ENCODE measurements around the gene EARS2.
"Not testable (repeated sequence)": the region's sequence is repeated elsewhere in the genome, so short reads cannot be mapped to it uniquely, and the experiment has no call there.

EARS2 gene

DNA sequence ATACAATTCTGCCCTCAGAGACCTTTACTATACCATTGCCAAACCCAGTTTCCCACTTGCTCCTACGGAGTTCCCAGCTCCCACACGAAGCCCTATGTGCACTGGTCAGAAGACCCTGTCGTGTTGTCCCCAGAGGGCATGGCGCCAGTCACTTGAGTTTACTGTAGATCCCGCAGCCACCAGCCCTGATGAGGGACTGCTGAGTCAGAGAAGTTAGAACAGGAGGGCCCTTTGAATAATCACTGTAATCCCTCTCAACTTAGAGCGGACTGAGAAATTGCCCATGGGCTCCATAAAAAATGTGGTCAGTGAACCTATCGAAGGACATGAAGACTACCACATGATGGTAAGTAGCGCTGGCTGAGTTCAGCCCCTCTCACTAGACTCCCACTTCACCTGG, 9.6 kb upstream of the EARS2 start:
- DNase-seq, result no peak

DNA sequence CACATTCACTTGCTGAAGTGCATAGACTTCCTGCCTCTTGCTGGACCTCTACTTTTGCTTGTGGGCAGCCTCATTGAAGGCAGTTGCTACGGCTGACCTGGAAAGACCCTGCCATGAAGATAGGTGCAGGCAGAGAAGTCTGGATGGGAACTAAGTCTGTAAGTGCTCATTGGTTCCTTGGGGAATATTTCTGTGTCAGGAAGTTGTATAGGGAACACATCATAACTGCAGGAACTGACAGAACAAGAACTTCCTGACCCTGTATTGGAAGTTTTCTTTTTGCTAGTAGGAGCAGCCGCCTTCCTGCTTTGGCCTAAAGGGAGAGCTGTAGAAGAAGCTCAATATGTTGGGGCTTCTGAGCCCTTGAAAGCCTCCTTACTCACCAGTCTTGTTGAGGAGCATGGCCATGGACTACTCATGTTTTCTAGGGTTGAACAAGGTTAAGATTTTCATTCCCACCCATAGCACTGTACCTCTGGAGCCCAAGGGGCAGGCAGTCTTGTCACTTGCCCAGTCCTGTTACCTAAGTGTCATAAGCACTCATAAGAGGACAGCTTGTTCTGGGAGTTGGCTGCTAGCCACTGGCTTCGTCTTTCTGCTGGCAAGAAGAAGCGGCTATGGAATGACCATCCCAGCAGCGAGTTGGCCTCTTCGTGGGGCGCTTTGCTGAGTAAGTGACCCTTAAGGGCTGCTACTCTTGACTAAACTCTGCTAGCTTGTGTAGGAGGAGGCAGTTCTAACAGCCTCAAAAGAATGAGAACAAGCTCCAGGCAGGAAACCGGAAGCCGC, 7.6 kb upstream of the EARS2 start:
- no peak for DNase-seq

DNA sequence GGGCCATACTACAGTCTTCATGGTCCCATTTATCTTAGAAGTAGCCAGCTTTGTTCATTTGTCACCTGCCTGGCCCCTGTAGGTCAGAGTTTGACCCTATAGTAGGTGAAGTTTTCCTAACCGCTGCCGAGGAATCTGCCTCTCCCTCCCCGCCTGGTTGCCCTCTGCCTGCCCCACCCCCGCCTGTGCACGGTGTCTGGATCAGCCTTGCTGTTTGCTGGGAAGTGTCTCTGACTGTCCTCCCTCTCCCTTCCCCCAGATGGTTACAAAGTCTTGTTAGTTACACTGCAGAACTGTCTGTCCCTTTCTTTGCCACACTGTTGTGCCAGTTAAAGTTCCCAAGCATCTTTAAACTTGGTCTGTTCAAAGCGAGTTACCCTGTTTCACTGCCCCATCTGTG, 6.0 kb upstream of the EARS2 start:
- no peak for DNase-seq

DNA sequence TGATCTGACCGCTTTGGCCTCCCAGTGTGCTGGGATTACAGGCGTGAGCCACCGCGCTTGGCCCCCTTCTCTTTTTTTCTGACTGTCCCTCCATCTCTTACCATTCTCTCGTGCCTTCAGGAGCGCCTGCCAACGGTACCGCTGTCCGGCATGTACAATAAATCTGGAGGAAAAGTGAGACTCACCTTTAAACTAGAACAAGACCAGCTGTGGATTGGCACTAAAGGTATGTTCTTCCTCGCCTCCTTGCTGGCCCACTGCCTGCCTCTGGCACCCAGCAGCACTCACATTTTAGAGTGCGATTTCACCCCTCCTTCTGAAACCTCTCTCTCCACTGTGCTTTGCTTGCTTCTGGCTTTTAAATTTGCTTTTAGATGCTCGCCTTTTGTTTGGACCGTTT, 5.4 kb upstream of the EARS2 start:
- no peak for DNase-seq

DNA sequence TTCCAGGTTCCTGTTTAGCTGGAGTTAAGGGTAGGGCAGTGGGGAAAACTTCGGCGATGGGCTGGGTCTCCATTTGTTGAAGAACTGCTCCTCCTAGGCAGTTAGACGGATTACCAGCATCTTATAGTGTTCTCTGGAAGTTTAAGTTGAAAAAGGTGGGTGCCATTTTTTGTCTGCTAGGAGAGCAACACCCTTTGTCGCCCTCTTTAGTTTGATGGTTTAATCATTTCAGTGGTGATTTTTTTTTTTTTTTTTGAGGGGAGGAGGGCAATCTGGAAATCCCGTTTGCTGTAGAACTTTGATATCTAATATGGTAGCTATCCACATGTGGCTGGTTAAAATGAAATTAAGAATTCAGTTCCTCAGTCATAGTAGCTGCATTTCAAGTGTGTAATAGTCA, 4.4 kb upstream of the EARS2 start:
- no peak for DNase-seq

DNA sequence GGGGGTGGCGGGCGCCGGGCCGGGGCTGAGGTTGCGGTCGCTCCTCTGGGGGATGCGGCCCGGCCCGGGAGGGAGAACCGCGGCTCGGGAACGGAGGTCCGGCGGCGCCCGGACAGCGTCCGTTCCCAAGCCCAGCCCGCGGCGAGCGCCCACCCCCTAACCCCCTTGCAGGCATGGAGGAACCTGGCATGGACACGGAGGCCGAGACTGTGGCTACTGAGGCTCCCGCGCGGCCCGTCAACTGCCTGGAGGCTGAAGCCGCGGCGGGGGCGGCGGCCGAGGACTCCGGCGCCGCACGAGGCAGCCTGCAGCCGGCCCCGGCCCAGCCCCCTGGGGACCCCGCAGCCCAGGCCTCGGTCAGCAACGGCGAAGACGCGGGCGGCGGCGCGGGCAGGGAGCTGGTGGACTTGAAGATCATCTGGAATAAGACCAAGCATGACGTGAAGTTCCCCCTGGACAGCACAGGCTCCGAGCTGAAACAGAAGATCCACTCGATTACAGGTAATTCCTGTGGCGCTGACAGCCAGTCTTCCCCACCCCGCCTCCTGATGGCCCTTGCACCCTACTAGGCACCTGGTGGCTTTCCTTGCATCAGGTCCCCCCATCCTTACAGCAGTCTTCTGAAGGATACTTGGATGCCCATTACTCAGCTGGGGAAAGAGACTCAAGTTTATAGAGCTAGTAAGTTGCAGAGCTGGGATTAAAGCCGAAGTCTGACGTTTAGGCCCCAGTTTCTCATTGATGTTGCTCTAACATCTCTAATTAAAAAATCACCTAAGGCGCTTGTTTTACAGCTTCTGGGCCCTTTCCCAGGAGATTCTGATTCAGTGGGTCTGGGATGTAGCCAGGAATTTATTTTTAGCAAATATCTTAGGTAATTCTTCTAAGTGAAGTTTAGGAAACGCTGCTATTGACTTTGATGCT, 891 bp upstream of the EARS2 start:
- peak in 1 of 2 experiments; percentile 32 for DNase-seq

DNA sequence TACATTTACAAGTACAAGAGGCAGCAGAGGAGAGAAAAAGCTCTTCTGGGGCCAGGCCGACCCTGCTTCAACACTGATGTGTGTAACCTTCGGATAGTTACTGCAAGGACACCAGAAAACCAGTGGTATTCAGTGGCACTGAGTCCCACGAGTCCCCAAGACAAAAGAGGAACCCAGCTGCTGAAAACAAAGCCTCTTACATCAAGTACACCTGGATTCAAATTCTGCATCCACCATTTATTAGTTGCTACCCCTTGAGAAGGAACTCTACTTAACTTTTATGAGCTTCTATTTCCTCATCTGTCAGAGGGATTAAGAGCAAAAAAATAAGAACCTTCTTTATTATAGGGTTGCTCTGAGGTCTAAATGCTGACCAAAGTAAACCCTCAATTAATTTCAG, 2.6 kb downstream of the EARS2 start:
- DNase-seq, result no peak

DNA sequence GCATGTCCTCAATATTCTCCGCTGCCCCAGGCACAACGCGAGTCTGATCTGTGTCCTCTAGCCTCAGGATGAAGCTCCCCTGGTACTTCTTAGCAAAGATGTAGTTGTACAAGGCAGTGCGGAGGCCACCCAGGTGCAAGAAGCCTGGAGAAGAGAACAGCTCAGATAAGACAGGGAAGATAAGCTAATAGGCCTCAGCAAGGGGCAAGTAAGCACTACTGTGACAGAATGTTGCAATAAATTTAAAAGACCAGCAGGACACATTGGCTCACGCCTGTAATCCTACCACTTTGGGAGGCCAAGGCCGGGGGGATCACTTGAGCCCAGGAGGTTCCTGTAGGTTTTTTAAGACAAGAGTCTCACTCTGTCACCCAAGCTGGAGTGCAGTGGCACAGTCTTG, 5.0 kb downstream of the EARS2 start:
- DNase-seq, result no peak

DNA sequence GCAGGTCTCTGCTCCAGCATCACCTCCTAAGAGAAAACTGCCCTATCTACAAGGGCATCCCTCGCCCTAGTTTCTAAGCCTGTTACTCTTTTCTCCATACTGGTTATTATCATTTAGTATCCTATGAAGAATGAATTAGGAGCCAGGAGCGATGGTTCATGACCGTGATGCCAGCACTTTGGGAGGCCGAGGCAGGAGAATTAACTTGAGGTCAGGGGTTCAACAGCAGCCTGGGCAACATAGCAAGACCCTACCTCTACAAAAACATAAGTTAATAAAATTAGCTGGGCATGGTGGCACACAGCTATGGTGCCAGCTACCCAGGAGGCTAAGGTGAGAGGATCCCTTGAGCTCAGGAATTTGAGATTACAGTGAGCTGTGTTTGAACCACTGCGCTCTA, 7.2 kb downstream of the EARS2 start:
- no peak for DNase-seq

DNA sequence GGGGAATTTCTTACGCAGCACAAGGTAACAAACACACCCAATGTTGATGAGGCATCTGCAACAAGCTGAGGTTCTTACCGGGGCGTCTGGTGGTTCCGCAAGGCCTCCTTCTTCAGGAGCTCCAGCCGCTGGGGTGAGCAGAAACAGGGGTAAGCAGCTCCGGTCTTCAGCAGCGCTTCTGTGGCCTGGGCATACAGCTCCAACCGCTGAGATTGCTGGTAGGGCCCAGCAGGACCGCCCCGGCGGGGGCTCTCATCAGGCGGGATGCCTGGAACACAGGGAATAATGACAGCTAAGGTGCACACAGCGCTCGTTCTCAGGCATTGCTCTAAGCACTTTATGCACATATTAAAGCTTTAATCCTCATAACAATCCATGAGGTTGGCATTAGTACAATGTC, 12.7 kb downstream of the EARS2 start:
- no peak for DNase-seq

DNA sequence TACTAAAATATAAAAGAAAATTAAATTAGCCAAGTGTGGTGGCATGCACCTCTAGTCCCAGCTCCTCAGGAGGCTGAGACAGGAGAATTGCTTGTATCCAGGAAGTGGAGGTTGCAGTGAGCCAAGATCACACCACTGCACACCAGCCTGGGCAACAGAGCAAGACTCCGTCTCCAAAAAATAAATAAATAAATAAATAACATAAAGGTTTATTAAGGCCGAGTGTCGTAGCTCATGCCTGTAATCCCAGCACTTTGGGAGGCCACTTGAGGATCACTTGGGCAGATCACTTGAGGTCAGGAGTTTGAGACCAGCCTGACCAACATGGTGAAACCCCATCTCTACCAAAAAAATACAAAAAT, 16.4 kb downstream of the EARS2 start:
- not testable (repeated sequence) for DNase-seq

DNA sequence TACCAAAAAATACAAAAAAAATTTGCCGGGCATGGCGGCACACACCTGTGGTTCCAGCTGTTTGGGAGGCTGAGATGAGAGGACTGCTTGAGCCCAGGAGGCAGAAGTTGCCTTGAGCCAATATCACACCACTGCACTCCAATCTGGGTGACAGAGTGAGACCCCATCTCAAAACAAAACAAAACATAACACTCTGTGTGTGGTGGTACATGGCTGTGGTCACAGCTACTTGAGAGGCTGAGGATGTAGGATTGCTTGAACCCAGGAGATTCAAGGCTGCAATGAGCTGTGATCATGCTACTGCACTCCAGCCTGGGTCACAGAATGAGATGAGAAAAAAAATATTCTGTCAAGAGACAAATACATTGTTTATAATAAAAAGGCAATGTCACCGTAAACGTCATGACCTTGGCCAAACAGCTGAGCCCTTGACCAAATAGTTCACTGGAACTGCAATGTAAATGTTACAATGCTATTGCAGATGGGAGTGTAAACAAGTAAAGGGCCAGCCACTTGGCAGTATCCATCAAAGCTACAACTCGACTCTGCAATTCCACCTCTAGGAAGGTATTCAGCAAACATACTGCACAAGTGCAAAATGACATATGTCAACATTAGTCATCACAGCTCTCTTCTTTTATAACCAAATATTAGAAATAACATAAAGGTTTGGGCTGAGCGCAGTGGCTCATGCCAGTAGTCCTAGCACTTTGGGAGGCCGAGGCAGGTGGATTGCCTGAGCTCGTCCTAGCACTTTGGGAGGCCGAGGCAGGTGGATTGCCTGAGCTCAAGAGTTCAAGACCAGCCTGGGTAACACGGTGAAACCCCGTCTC, 16.9 kb downstream of the EARS2 start:
- no peak for DNase-seq

DNA sequence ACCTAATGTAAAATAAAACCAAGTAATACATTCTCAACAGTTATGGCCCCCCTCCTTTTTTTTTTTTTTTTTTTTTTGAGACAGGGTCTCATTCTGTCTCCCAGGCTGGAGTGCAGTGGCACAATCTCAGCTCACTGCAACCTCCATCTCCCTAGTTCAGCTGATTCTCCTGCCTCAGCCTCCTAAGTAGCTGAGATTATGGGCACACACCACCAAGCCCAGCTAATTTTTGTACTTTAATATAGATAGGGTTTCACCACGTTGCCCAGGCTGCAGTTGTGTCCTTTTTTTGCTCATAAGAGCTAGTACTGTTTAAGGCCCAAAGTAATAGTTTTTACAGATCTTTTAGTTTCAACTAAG, 18.3 kb downstream of the EARS2 start:
- no peak for DNase-seq

DNA sequence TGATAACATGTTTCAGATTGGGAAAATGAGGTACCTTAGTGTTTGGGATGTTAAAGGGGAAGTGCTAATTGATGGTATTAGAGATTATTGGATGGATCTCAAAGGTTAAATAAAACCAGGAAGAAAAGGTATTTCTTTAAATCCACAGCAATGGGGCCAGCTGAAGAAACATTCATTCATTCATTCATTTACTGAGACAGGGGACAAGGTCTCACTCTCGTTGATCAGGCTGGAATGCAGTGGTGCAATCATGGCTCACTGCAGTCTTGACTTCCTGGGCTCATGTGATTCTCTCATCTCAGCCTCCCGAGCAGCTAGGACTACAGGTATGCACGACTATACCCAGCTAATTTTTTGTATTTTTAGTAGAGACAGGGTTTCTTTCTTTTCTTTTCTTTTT, 19.8 kb downstream of the EARS2 start:
- no peak for DNase-seq

DNA sequence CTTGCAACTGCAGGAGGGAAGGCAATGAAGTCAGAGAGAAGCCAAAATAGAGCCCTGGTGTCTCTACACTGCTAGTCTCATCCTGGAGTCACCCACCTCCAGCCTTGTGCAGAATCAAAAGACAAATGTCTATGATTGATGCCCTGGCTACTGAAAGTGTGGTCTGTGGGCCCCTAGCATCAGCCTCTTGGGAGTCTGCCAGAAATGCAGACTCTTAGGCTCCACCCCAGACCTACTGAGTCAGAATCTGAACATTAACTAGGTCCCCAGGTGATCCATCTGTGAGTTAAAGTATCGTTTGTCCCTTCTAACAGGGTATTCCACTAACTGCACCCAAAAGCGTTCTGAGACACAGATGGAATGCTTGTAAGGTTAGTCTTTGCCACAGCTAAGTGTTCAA, 21.2 kb downstream of the EARS2 start:
- no peak for DNase-seq

DNA sequence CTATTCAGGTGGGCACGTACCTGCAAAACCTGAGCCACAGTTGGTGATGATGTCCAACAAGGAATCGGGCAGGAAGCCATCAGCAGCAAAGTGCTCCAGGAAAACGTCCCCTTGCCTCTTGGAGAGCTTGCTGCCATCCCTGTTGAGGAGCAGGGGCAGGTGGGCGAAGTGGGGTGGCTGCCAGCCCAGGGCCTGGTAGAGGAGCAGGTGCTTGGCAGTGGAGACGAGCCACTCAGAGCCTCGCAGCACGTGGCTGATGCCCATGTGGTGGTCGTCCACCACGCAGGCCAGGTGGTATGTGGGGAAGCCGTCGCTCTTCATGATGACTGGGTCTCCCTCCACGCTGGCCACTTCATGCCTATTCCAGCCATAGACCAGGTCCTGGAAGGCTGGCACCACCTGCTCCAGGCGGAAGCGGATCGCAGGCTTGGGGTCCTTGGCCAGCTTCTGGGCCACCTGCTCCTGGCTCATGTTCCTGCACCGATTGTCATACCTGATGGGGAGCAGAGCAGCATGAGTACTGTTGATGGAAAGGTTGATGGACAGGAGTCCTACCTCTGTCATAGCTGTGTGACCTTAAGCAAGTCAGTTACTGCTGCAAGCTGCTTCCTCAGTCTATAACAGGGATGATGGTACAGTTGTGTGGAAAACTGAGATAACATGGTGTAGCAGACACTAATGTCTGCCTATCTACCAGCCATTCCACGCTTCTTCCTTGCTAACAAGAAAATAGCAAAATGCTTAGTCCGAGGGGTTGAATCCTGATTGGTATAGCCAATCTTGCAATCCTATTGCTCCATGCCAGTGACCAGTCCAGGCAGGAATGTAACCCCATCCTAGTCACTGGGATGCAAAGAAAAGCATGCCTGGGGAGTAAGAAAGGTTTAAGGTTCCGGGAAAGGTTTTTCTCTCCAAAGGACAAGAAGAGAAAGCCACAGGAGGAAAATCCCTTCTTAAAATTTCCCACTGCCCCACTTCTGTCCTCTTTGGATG, 22.0 kb downstream of the EARS2 start:
- DNase-seq, result no peak

DNA sequence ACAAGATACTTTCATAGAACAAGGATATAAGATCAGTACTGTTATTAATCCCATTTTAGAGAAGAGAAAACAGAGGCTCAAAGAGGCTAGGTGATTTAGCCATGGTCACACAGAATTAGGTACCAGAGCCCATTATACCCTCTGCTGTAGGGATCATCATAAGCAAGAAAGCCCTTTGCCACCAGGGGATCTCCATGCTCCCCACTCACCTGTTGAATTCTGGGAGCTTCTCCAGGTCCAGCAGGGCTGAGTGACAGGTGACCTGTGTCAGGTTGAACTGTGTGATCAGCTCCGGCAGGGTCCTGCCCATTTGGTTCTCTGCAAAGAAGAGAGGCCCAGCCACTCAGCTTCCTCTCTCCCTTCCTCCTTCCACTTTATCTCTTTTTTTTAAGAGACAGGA, 24.7 kb downstream of the EARS2 start:
- no peak for DNase-seq

DNA sequence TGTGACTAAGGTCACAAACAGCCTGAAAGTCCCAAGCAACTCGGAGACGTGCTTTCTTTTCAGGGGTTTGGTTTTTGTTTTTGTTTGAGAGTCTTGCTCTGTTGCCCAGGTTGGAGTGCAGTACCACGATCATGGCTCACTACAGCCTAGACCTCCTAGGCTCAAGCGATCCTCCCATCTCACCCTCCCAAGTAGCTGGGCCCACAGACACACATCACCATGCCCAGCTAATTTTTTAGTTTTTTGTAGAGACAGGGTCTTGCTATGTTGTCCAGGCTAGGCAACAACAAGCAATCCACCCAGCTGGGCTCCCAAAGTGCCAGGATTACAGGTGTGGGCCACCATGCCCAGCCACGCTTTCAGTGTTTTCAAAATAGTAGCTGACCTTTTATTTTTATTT, 27.1 kb downstream of the EARS2 start:
- no peak for DNase-seq

DNA sequence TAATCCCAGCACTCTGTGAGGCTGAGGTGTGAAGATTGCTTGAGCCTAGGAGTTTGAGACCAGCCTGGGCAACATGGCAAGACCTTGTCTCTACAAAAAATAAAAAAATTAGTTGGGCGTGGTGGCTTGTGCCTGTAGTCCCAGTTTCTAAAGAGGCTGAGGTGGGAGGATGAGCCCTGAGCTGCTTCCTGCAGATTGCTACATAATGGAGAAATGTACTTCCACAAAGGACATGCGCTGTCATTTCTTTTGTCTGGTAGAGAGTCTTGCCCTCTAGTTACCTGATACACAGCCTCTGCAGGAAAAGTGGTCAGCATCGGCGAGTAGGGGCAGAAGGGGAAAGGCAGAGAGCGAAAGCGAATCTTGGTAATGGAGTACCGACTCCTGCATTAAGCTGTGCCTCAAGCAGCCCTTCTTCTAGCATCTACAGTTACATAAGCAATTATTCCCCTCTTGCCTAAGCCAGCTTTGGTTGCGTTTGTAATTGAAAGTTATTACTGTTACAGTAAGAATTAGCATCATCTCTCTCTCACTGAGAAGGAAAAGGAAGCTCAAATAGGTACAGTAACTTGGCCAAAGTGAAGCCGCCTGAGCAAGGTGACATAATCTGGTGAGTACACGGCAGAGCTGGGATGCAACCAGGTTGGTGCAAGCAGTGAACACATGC, 28.4 kb downstream of the EARS2 start:
- no peak for DNase-seq

DNA sequence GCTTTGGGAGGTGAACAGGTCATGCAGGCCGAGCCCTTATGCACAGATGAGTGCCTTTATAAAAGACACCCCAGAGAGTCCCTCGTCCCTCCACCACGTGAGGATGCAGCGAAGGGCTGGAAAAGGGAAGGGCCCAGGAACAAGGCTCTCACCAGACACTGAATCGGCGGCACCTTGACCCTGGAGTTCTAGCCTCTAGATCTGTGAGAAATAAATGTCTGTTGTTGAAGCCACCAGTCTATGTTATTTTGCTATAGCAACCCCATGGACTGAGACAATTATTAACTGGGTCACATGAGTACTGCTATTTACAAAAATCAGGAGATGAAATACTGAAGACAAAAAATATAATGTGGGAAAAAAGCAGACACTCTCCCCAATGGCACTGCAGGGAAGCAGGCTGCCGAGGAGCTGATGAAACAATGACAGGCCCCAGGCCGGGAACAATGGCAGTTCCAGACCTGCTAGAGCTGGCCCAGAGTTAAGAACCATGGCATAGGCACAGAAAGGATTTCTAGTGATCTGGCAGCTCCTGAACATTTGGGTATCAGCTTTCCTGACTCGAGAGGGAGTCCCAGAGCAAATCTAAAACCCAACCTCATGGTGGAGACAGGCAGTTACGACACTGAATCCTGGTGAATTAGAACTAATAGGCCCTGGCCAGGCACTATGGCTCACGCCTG, 29.0 kb downstream of the EARS2 start:
- DNase-seq, result no peak

DNA sequence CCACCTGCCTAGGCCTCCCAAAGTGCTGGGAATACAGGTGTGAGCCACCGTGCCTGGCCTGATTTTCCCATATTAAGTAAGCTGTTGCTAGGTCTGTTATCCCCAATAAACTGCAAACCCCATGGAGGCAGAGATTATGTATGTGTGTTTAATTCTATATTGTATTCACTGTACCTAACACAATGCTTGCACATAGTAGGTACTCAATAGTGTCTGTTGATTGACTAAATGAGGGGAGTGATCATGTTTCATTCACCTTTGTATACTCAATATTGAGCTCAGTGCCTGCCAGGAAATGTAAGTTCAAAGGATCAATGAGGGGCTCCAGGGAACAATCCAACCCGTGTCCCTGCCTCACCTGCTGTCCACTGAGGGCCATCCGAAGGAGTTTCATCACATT, 32.3 kb downstream of the EARS2 start:
- no peak for DNase-seq

Measured in NCI-H446 (cell line).